GM10266 (cell line): ENCODE measurements around the gene SNED1.

Experiments used
- DNase-seq: peaks from one replicate; pipeline ENCODE4 v3.0.0; 2012; ENCODE audit errors: extremely low spot score
- TF ChIP-seq, protein P1 (sequence below): IDR thresholded peaks from 2 replicates; pipeline ENCODE4 v1.5.1; 2012; ENCODE audit warnings: mild to moderate bottlenecking, low read depth; ENCODE audit not compliant: control insufficient read depth, insufficient read depth; ENCODE audit errors: missing control alignments

Gene SNED1

DNA sequence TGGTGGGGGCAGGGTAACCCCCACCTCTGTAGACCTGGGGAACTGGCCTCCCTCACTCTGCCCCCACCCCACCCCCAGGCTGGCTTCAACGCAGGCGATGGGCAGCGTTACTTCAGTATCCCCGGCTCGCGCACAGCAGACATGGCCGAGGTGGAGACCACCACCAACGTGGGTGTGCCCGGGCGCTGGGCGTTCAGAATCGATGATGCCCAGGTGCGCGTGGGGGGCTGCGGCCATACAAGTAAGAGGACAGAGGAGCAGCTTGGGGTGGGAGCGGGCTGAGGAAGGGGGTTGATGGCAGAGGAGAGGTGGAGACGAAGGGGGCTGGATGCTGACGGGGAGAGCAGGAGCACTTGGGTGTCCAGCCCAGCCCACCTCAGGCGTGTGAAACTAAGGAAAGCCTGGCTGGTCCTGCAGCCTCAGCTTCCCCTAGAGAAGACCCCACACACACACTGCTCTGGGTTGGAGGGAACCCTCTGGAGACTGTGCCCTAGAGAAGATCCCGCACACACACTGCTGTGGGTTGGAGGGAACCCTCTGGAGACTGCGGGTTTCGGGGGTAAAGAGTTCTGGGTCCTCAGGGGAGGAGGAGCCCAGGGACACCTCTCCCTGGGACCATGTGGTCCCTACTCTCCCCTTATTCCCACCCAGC, 36.2 kb downstream of the SNED1 start:
- TF ChIP-seq, protein P1, sequence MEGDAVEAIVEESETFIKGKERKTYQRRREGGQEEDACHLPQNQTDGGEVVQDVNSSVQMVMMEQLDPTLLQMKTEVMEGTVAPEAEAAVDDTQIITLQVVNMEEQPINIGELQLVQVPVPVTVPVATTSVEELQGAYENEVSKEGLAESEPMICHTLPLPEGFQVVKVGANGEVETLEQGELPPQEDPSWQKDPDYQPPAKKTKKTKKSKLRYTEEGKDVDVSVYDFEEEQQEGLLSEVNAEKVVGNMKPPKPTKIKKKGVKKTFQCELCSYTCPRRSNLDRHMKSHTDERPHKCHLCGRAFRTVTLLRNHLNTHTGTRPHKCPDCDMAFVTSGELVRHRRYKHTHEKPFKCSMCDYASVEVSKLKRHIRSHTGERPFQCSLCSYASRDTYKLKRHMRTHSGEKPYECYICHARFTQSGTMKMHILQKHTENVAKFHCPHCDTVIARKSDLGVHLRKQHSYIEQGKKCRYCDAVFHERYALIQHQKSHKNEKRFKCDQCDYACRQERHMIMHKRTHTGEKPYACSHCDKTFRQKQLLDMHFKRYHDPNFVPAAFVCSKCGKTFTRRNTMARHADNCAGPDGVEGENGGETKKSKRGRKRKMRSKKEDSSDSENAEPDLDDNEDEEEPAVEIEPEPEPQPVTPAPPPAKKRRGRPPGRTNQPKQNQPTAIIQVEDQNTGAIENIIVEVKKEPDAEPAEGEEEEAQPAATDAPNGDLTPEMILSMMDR = no peak
- no peak for DNase-seq

DNA sequence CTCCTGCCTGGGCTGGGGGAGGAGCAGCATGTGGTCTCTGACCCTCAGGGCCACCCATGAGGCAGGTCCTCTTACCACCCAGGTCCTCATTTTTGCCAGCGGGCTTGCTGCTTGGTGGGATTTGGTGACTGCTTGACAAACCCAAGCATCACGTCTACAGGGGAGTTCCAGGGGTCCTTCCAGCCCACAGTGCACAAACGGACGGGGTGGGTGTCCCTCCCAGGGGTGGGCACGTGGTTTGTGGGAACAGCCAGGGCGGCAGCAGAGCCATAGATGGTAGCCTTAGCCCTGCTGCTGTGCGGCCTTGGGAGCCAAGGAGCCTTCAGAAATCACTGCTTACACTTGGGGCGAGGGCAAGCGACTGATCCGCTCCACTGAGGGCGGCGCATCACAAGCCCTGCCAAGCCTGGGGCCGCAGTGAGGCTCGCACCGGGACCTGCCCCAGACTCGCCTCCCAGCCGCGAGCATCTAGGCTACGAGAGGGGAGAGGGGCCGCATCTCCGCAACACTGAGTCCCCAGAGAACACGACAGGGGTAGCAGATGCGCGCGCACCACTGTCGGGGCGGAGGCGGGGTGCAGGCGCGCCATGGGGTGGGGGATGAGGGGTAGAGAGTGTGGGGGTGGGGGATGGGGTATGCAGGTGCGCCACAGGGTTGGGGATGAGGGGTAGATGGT, 36.9 kb downstream of the SNED1 start:
- TF ChIP-seq, protein P1 = no peak
- no peak for DNase-seq

DNA sequence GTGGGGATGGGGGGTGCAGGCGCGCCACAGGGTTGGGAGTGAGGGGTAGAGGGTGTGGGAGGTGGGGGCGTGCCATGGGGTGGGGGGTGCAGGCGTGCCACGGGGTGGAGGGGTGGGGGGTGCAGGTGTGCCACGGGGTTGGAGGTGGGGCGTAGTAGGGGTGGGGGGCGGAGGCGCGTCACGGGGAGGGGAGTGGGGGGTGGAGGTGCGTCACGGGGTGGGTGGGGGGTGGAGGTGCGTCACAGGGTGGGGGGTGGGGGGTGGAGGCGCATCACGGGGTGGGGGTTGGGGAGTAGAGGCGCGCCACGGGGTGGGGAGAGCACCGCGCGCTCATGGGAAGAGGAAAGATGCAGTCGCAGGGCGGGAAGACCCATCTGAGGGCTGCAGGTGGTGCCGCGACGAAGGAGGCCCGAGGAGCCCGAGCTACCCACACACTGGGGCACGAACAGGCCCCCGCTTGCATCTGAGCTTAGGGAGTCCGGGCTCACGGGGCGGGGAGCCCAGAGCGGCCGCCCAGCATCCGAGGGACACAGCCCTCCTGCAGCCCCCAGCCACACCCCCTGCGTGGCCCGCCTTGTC, 37.5 kb downstream of the SNED1 start:
- no peak for DNase-seq
- TF ChIP-seq, protein P1 = no peak

DNA sequence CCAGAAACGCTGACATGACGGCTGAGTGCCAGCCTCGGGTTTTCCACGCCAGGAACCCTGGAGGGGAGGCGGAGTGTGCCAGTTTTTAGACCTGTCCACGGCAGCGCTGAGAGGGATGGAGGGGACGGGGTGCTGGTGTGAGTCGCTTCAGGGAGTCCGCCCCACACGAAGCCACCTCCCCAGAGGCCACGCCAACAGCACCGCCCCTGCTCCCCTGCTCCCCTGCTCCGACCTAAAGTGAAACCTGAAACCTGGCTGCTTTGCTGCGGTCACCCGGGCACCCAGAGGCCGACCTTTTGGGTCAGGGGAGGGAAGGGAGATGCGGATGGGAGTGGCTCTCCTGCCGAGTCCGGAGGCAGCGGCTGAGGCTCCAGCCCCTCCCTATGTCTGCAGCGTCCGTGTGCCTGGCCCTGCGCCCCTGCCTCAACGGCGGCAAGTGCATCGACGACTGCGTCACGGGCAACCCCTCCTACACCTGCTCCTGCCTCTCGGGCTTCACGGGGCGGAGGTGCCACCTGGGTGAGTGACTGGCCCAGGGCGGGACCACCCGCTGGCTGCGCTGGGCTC, 38.1 kb downstream of the SNED1 start:
- TF ChIP-seq, protein P1 = no peak
- peak; percentile 88 for DNase-seq

DNA sequence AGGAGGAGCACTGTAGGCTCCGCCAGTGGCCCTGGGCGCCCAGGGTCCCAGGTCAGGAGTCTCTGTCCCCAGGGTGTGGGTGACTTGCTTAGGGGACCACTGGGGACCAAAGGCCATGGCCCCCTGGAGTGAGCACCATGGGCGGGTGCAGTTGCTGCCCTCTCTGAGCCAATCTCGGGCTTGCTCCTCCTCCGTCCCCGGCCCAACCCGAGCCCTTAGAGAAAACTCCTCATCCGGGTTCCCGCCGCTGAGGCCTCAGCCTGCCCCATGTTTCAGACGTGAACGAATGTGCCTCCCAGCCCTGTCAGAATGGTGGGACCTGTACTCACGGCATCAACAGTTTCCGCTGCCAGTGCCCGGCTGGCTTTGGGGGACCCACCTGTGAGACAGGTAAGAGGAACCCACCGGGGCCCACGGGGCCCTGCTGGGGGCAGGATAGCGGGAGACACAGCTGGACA, 38.6 kb downstream of the SNED1 start:
- TF ChIP-seq, protein P1 = no peak
- peak; percentile 73 for DNase-seq

DNA sequence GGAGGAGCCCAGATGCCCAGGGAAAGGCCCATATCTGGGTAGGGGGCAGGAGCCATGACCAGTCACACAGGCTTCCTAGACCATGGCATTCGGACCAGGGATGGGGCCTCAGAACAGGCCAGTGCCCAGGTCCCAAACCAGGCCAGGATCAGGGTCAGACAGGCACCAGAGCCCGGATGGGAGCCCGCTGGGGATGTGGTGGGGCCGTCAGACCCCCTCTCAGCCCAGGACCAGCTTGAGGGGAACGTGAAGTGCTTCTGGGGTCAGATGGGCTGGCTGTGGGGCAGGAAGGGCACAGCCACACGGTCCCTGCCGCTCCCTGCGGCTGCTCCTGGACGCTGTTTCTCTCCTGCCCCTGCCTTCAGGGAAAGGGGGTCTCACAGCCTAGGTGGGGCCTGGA, 39.1 kb downstream of the SNED1 start:
- TF ChIP-seq, protein P1 = no peak

More for the DNA sequence above, 39.1 kb downstream of the SNED1 start:
- DNase-seq = no peak
